Astrocyte (in vitro differentiated cells and primary cell): ENCODE data around the gene MTA2.

ENCODE experiments used
- EZH2 ChIP-seq: IDR thresholded peaks from 2 replicates; pipeline ENCODE4 v1.6.1; 2012; ENCODE audit warnings: mild to moderate bottlenecking, low read length, inconsistent platforms; ENCODE audit not compliant: insufficient read depth
- TF ChIP-seq, protein P1 (sequence below): IDR thresholded peaks from 2 replicates; pipeline ENCODE4 v1.5.1; 2011; ENCODE audit warnings: low read depth, mild to moderate bottlenecking, inconsistent platforms, low read length, moderate library complexity; ENCODE audit not compliant: insufficient read depth

DNA sequence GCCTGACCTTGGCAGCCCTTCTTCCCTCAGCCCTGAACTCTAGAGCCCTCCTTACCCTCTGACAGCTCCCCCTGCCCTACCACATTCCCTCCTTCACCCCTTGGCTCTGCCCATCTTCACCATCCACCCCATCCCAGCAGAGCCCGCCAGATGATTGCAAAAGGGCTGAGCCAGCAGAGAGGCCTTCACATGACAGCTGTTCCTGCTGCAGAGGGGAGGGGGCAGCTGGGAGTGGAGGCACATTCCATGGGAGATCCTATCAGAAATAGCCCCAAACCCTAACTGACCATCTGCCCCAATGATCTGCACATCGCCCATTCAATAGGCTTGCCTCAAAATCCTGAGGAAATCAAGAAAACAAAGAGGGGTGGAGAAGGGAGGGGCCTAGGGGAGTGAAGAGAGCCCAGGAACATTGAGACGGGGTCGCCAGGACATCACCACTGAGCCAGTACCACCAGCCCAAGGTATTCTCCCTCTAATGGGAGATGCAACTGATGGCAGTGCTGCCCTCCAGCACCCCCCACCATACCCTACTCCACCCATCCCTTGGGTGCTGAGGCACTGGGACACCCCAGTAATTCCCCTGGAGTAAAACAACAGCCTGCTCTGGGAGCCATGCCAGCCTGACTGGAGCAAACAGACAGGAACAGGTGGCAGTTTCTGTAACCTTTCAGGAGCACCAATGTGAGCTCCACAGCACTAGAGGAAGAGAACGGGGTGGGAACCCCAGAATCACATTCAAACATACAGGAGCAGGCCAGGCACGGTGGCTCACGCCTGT lies 47.1 kb downstream of the MTA2 start:
- TF ChIP-seq EZH2, result no peak
- TF ChIP-seq, protein P1, sequence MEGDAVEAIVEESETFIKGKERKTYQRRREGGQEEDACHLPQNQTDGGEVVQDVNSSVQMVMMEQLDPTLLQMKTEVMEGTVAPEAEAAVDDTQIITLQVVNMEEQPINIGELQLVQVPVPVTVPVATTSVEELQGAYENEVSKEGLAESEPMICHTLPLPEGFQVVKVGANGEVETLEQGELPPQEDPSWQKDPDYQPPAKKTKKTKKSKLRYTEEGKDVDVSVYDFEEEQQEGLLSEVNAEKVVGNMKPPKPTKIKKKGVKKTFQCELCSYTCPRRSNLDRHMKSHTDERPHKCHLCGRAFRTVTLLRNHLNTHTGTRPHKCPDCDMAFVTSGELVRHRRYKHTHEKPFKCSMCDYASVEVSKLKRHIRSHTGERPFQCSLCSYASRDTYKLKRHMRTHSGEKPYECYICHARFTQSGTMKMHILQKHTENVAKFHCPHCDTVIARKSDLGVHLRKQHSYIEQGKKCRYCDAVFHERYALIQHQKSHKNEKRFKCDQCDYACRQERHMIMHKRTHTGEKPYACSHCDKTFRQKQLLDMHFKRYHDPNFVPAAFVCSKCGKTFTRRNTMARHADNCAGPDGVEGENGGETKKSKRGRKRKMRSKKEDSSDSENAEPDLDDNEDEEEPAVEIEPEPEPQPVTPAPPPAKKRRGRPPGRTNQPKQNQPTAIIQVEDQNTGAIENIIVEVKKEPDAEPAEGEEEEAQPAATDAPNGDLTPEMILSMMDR, result no peak
